HCT116 (cell line): Measurements from ENCODE around the gene ADGRA1. TPM values are rescaled to one million over a fixed set of nuclear protein-coding genes. Genes with fewer than 3 reads are reported as not detected.

Experiments used
- ATAC-seq: fragments of 200-7000 bp; cut with Tn5 transposase; 2 replicates; pipeline ENCODE4 v1.9.1; 2020; ENCODE audit warnings: mild to moderate bottlenecking, moderate library complexity
- BruUV-seq: library from RNA; stranded (reverse); fragments of 400-500 nt; replicated peaks from 2 replicates; lab custom pipeline; 2021; lab: Mats Ljungman, UMichigan
- CTCF ChIA-PET: fragments of 300-600 bp; sonication (Branson Sonifier 250); formaldehyde crosslinking; loops from one replicate; lab custom pipeline; 2021; ENCODE audit warnings: antibody characterized with exemption; lab: Charles Lee
- POLR2A ChIA-PET: fragments of 300-600, 350-600 bp; sonication (Branson Sonifier 250); formaldehyde crosslinking; loops from one replicate; lab custom pipeline; 2021; ENCODE audit warnings: antibody characterized with exemption; lab: Charles Lee
- RAD21 ChIA-PET, 2 experiments: fragments of 300-600 bp; sonication (Branson Sonifier 250); formaldehyde crosslinking; loops; one replicate each; lab custom pipeline; 2023; ENCODE audit warnings: low total read pairs in 2 of 2; ENCODE audit not compliant: uncharacterized antibody in 2 of 2, unreplicated experiment in 2 of 2, low non-redundant PET in 1 of 2; lab: Charles Lee
- DNase-seq: peaks from one replicate; pipeline ENCODE4 v3.0.0-alpha.2; 2010; ENCODE audit warnings: low read depth, low spot score
- H2AFZ ChIP-seq: fragments of 200-600 bp; shearing (Covaris generic), sonication (generic); 2 replicates; pipeline ENCODE4 v1.6.1; 2017; ENCODE audit warnings: low read depth, mixed run types, mixed read lengths, antibody characterized with exemption, low read length; ENCODE audit not compliant: poor library complexity, severe bottlenecking
- H3K27ac ChIP-seq: 2 replicates; pipeline ENCODE4 v1.5.1; 2012; ENCODE audit warnings: low read depth, low read length
- H3K27me3 ChIP-seq: fragments of 200-600 bp; sonication (generic); 2 replicates; pipeline ENCODE4 v1.6.1; 2016; ENCODE audit warnings: mixed run types, low read length, mixed read lengths; ENCODE audit not compliant: insufficient read depth
- H3K36me3 ChIP-seq, 2 experiments: fragments of 200-500 bp in 1 of 2; fragments of 200-600 bp in 1 of 2; sonication (Bioruptor generic) in 1 of 2; sonication (generic) in 1 of 2; 2 replicates each; pipeline versions ENCODE4 v1.5.1 to v1.6.1; 2014 to 2016; ENCODE audit warnings: low read length in 2 of 2, inconsistent platforms in 1 of 2, mixed read lengths in 1 of 2, mixed run types in 1 of 2; ENCODE audit not compliant: insufficient read depth in 2 of 2, control insufficient read depth in 1 of 2
- H3K4me1 ChIP-seq, 2 experiments: fragments of 200-600 bp in 1 of 2; sonication (generic) in 1 of 2; 2 replicates each; pipeline versions ENCODE4 v1.5.1 to v1.6.1; 2012 to 2017; ENCODE audit warnings: low read length in 2 of 2, inconsistent platforms in 1 of 2, mild to moderate bottlenecking in 1 of 2, mixed read lengths in 1 of 2, mixed run types in 1 of 2, moderate library complexity in 1 of 2; ENCODE audit not compliant: insufficient read depth in 2 of 2, control insufficient read depth in 1 of 2
- H3K4me2 ChIP-seq: fragments of 200-600 bp; sonication (generic); 2 replicates; pipeline ENCODE4 v1.6.1; 2017; ENCODE audit warnings: mixed run types, low read length, mixed read lengths
- H3K4me3 ChIP-seq, 2 experiments: fragments of 200-600 bp in 1 of 2; sonication (generic) in 1 of 2; replicated peaks in 1 of 2; 2 replicates each; pipeline ENCODE4 v1.5.1; 2011 to 2016; ENCODE audit warnings: low read length in 2 of 2, control low read depth in 1 of 2, low read depth in 1 of 2, mild to moderate bottlenecking in 1 of 2, mixed read lengths in 1 of 2, mixed run types in 1 of 2
- H3K79me2 ChIP-seq: fragments of 200-600 bp; sonication (generic); 2 replicates; pipeline ENCODE4 v1.6.1; 2017; ENCODE audit warnings: mild to moderate bottlenecking, mixed run types, low read length, moderate library complexity, mixed read lengths; ENCODE audit not compliant: insufficient read depth
- H3K9ac ChIP-seq: fragments of 200-600 bp; sonication (generic); 2 replicates; pipeline ENCODE4 v1.6.1; 2016; ENCODE audit warnings: low read length, mixed read lengths
- H3K9me2 ChIP-seq: fragments of 200-600 bp; sonication (generic), shearing (Covaris generic); 2 replicates; pipeline ENCODE4 v1.6.1; 2017; ENCODE audit warnings: mixed run types, mild to moderate bottlenecking, moderate library complexity; ENCODE audit not compliant: insufficient read depth
- H3K9me3 ChIP-seq, 2 experiments: fragments of 200-500 bp in 1 of 2; fragments of 200-600 bp in 1 of 2; sonication (Bioruptor generic) in 1 of 2; sonication (generic) in 1 of 2; 2 replicates each; pipeline ENCODE4 v1.6.1; 2014 to 2017; ENCODE audit warnings: low read length in 2 of 2, mixed read lengths in 2 of 2, inconsistent platforms in 1 of 2, low read depth in 1 of 2, mild to moderate bottlenecking in 1 of 2, mixed run types in 1 of 2, moderate library complexity in 1 of 2; ENCODE audit not compliant: control insufficient read depth in 1 of 2, insufficient read depth in 1 of 2
- H4K20me1 ChIP-seq: fragments of 200-600 bp; sonication (generic), shearing (Covaris generic); 2 replicates; pipeline ENCODE4 v1.6.1; 2017; ENCODE audit warnings: mixed run types, mild to moderate bottlenecking, moderate library complexity; ENCODE audit not compliant: insufficient read depth
- CBX3 ChIP-seq: IDR thresholded peaks from 2 replicates; pipeline ENCODE4 v1.6.1; 2012; ENCODE audit warnings: low read depth
- CEBPB ChIP-seq: IDR thresholded peaks from 2 replicates; pipeline ENCODE4 v1.6.1; 2012; ENCODE audit warnings: low read depth
- CTCF ChIP-seq, 3 experiments: fragments of 200-600 bp in 1 of 3; sonication (generic) in 1 of 3; IDR thresholded peaks in 2 of 3; conservative IDR thresholded peaks in 1 of 3; 2 replicates each; pipeline ENCODE4 v1.5.1; 2012 to 2017; ENCODE audit warnings: low read depth in 2 of 3, low read length in 2 of 3, antibody characterized with exemption in 1 of 3, borderline replicate concordance in 1 of 3, control low read depth in 1 of 3, mild to moderate bottlenecking in 1 of 3, mixed read lengths in 1 of 3, mixed run types in 1 of 3, moderate library complexity in 1 of 3; ENCODE audit not compliant: insufficient read depth in 1 of 3
- EGR1 ChIP-seq: IDR thresholded peaks from 2 replicates; pipeline ENCODE4 v1.6.1; 2012; ENCODE audit warnings: low read depth
- ELF1 ChIP-seq: IDR thresholded peaks from 2 replicates; pipeline ENCODE4 v1.6.1; 2012; ENCODE audit warnings: low read depth, borderline replicate concordance
- EZH2 ChIP-seq: fragments of 200-600 bp; sonication (generic); IDR thresholded peaks from 2 replicates; pipeline ENCODE4 v1.6.1; 2017; ENCODE audit warnings: antibody characterized with exemption, mixed run types
- EZH2phosphoT487 ChIP-seq: fragments of 200-600 bp; IDR thresholded peaks from 2 replicates; pipeline ENCODE4 v1.6.1; 2018; ENCODE audit warnings: antibody characterized with exemption, borderline replicate concordance
- FOSL1 ChIP-seq: IDR thresholded peaks from 2 replicates; pipeline ENCODE4 v1.6.1; 2012; ENCODE audit warnings: low read depth
- JUND ChIP-seq: IDR thresholded peaks from 2 replicates; pipeline ENCODE4 v1.6.1; 2012
- MAX ChIP-seq: IDR thresholded peaks from 2 replicates; pipeline ENCODE4 v1.6.1; 2012
- POLR2A ChIP-seq: IDR thresholded peaks from 2 replicates; pipeline ENCODE4 v1.7.0; 2011; ENCODE audit warnings: borderline replicate concordance; ENCODE audit not compliant: insufficient read depth, insufficient read length; ENCODE audit errors: extremely low read depth
- POLR2AphosphoS5 ChIP-seq: IDR thresholded peaks from 2 replicates; pipeline ENCODE4 v1.6.1; 2011; ENCODE audit warnings: mild to moderate bottlenecking, low read depth, low read length, moderate library complexity
- RAD21 ChIP-seq: IDR thresholded peaks from 2 replicates; pipeline ENCODE4 v1.6.1; 2012; ENCODE audit warnings: low read depth, mild to moderate bottlenecking
- REST ChIP-seq: IDR thresholded peaks from 2 replicates; pipeline ENCODE4 v1.6.1; 2012; ENCODE audit warnings: low read depth
- SRF ChIP-seq: IDR thresholded peaks from 2 replicates; pipeline ENCODE4 v1.6.1; 2012; ENCODE audit warnings: low read depth
- TCF7L2 ChIP-seq: IDR thresholded peaks from 2 replicates; pipeline ENCODE4 v1.7.0; 2011; ENCODE audit warnings: borderline replicate concordance, inconsistent platforms; ENCODE audit not compliant: insufficient read depth, insufficient read length; ENCODE audit errors: extremely low read depth
- YY1 ChIP-seq: IDR thresholded peaks from 2 replicates; pipeline ENCODE4 v1.6.1; 2011; ENCODE audit warnings: low read length, low read depth, moderate library complexity, mild to moderate bottlenecking; ENCODE audit not compliant: insufficient replicate concordance; ENCODE audit errors: extremely low read depth
- ZFX ChIP-seq: fragments of 450-650 bp; IDR thresholded peaks from 2 replicates; pipeline ENCODE4 v1.6.1; 2017
- ZNF274 ChIP-seq: fragments of 200-500 bp; sonication (Bioruptor generic); IDR thresholded peaks from 2 replicates; pipeline ENCODE4 v1.6.1; 2014; ENCODE audit warnings: mild to moderate bottlenecking, low read depth, low read length, inconsistent platforms
- intact Hi-C: fragments of 100-400 bp; cut with micrococcal nuclease; formaldehyde crosslinking; loops from 2 replicates; pipeline ENCODE4 v1.10.0; 2022
- total RNA-seq: library from RNA; stranded (reverse); gene quantifications from one replicate; pipeline ENCODE4 v1.2.1, GENCODE V29; 2021; ENCODE audit not compliant: unreplicated experiment

ADGRA1 gene
- total RNA-seq, 1 experiment from 2014 or later, result not detected

- TF ChIP-seq REST (no peak), EGR1 (no peak), JUND (no peak), POLR2AphosphoS5 (no peak), CTCF (IDR thresholded peaks at IDR 0.05 in 2 of 3, conservative IDR thresholded peaks at IDR 0.05 in 1 of 3; ENCODE audit: borderline replicate concordance in 1 of 3, insufficient read depth in 1 of 3, low read depth in 2 of 3, low read length in 2 of 3) (no peak)
- TF ChIP-seq, all 23 proteins: peak for 0
Observed at GRCh38 chr10:133038036-133038823, 49.5 kb upstream of the ADGRA1 start (continued).

- Histone ChIP-seq H3K27ac (no peak overlapping the region), H3K4me3 (no peak overlapping the region), H2AFZ (no peak overlapping the region), H3K9me2 (no peaks in the 10 kb centered on the region), H4K20me1 (no peaks in the 10 kb centered on the region), H3K4me1 (no peaks in the 10 kb centered on the region), H3K36me3 (no peaks in the 10 kb centered on the region), H3K9me3 (no peaks in the 10 kb centered on the region), H3K79me2 (no peaks in the 10 kb centered on the region), H3K27me3 (no peaks in the 10 kb centered on the region), H3K9ac (no peak overlapping the region), H3K4me2 (no peak overlapping the region)
- intact Hi-C loops, result no loop called here
- ChIA-PET CTCF (no interaction called here), POLR2A (no interaction called here), RAD21 (no interaction called here)
- ATAC-seq, result no peak
- BruUV-seq, result no TSS peak
- no peak for DNase-seq
- no peak for TF ChIP-seq TCF7L2
- TF ChIP-seq POLR2A, result no peak
- no peak for TF ChIP-seq FOSL1
- no peak for TF ChIP-seq EZH2phosphoT487
- no peak for TF ChIP-seq MAX
- TF ChIP-seq ZNF274, result no peak
- TF ChIP-seq POLR2AphosphoS5, result no peak
- TF ChIP-seq CEBPB, result no peak
- TF ChIP-seq ELF1, result no peak
- TF ChIP-seq JUND, result no peak
- no peak for TF ChIP-seq SRF
- no peak for TF ChIP-seq YY1
- TF ChIP-seq ZFX, result no peak
- TF ChIP-seq EGR1, result no peak
- TF ChIP-seq EZH2, result no peak
- TF ChIP-seq CBX3, result no peak
- TF ChIP-seq RAD21, result no peak
Observed at GRCh38 chr10:133039107-133039802, 48.5 kb upstream of the ADGRA1 start.
